SU-DHL-6 (cell line): Measurements from ENCODE around the gene EPHB1.

Source experiments
- CTCF ChIP-seq: fragments of 200-600 bp; sonication (generic); IDR thresholded peaks from one replicate; pipeline ENCODE4 v1.5.1; 2017; ENCODE audit warnings: antibody characterized with exemption, mild to moderate bottlenecking, low read length, moderate library complexity; ENCODE audit not compliant: insufficient read depth, poor library complexity, severe bottlenecking
- EZH2phosphoT487 ChIP-seq: fragments of 200-600 bp; sonication (generic), shearing (Covaris generic); conservative IDR thresholded peaks from 2 replicates; pipeline ENCODE4 v1.6.1; 2018; ENCODE audit warnings: mild to moderate bottlenecking, antibody characterized with exemption, low read length, moderate library complexity, mixed read lengths

- TF ChIP-seq CTCF: no peak
- TF ChIP-seq EZH2phosphoT487: no peak
Observed at GRCh38 chr3:134850761-134851160, 55.7 kb downstream of the EPHB1 start.
